Osteoblast (primary cell): ENCODE measurements around the gene AUH. TPM values are rescaled to one million over a fixed set of nuclear protein-coding genes. Genes with fewer than 3 reads are reported as not detected.
A peak's percentile ranks its signal among the peaks of the same experiment; 100 is the strongest.

Experiments
- DNase-seq: peaks from one replicate; pipeline ENCODE4 v3.0.0; 2011; ENCODE audit warnings: low spot score, mixed read lengths; ENCODE audit not compliant: insufficient read length; ENCODE audit errors: missing footprints
- H2AFZ ChIP-seq: 2 replicates; pipeline ENCODE4 v1.6.0; 2011; ENCODE audit warnings: mild to moderate bottlenecking, low read length
- H3K27ac ChIP-seq: 2 replicates; pipeline ENCODE4 v1.5.1; 2011; ENCODE audit warnings: mild to moderate bottlenecking, low read depth, low read length, moderate library complexity
- H3K27me3 ChIP-seq: 2 replicates; pipeline ENCODE4 v1.6.0; 2012; ENCODE audit warnings: mild to moderate bottlenecking, control low read depth, inconsistent platforms, low read length, moderate library complexity; ENCODE audit not compliant: insufficient read depth
- H3K36me3 ChIP-seq: 2 replicates; pipeline ENCODE4 v1.5.1; 2011; ENCODE audit warnings: mild to moderate bottlenecking, low read length, control low read depth, moderate library complexity; ENCODE audit not compliant: insufficient read depth
- H3K4me1 ChIP-seq: 2 replicates; pipeline ENCODE4 v1.5.1; 2011; ENCODE audit warnings: mild to moderate bottlenecking, low read length, control low read depth, moderate library complexity; ENCODE audit not compliant: insufficient read depth
- H3K4me2 ChIP-seq: 2 replicates; pipeline ENCODE4 v1.6.0; 2011; ENCODE audit warnings: mild to moderate bottlenecking, low read length; ENCODE audit not compliant: insufficient read depth
- H3K4me3 ChIP-seq: fragments of 200-600 bp; sonication (generic); 3 replicates; pipeline ENCODE4 v1.5.1; 2012; ENCODE audit warnings: mild to moderate bottlenecking, low read length, inconsistent platforms; ENCODE audit not compliant: insufficient read depth
- H3K79me2 ChIP-seq: 2 replicates; pipeline ENCODE4 v1.6.0; 2012; ENCODE audit warnings: mild to moderate bottlenecking, low read length, control low read depth, inconsistent platforms; ENCODE audit not compliant: insufficient read depth
- H3K9me3 ChIP-seq: 2 replicates; pipeline ENCODE4 v1.5.1; 2011; ENCODE audit warnings: low read depth, low read length, control low read depth
- H4K20me1 ChIP-seq: 2 replicates; pipeline ENCODE4 v1.6.0; 2012; ENCODE audit warnings: mild to moderate bottlenecking, low read length, control low read depth; ENCODE audit not compliant: insufficient read depth
- total RNA-seq: library from RNA; depleted of rRNA; stranded (reverse); fragments of >200 nt; gene quantifications from 2 replicates; pipeline ENCODE4 v1.2.3, GENCODE V29; 2012
- TF ChIP-seq, protein P1 (sequence below): IDR thresholded peaks from 2 replicates; pipeline ENCODE4 v1.5.1; 2011; ENCODE audit warnings: mild to moderate bottlenecking, low read depth, low read length, moderate library complexity; ENCODE audit errors: extremely low read depth

Gene AUH
- total RNA-seq, 1 donor: 17.0 TPM

DNA sequence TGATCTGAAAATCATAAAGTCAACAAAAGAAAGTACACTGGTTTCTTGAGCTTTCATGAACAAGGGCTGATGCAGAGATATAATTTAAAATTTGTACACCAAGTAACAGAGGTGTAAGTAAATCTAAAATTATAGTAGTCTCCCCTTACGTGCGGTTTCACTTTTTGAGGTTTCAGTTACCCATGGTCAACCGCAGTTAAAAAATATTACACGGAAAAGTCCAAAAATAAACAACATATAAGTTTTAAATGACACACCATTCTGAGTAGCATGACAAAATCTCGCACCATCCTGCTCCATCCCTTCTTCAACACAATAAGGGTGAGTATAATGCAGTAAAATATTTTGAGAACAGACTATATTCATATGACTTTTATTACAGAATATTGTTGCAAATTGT is 54.4 kb downstream of the AUH start:
- Histone ChIP-seq H3K4me3 (no peak overlapping the region), H3K4me1 (peaks cover 12% of the 10 kb centered on the region), H3K36me3 (peaks cover 10% of the 10 kb centered on the region), H3K4me2 (no peak overlapping the region), H3K79me2 (no peaks in the 10 kb centered on the region), H3K27ac (no peak overlapping the region), H3K9me3 (no peaks in the 10 kb centered on the region), H4K20me1 (no peaks in the 10 kb centered on the region), H2AFZ (no peak overlapping the region), H3K27me3 (no peaks in the 10 kb centered on the region)
- no peak for DNase-seq
- TF ChIP-seq, protein P1, sequence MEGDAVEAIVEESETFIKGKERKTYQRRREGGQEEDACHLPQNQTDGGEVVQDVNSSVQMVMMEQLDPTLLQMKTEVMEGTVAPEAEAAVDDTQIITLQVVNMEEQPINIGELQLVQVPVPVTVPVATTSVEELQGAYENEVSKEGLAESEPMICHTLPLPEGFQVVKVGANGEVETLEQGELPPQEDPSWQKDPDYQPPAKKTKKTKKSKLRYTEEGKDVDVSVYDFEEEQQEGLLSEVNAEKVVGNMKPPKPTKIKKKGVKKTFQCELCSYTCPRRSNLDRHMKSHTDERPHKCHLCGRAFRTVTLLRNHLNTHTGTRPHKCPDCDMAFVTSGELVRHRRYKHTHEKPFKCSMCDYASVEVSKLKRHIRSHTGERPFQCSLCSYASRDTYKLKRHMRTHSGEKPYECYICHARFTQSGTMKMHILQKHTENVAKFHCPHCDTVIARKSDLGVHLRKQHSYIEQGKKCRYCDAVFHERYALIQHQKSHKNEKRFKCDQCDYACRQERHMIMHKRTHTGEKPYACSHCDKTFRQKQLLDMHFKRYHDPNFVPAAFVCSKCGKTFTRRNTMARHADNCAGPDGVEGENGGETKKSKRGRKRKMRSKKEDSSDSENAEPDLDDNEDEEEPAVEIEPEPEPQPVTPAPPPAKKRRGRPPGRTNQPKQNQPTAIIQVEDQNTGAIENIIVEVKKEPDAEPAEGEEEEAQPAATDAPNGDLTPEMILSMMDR: no peak

DNA sequence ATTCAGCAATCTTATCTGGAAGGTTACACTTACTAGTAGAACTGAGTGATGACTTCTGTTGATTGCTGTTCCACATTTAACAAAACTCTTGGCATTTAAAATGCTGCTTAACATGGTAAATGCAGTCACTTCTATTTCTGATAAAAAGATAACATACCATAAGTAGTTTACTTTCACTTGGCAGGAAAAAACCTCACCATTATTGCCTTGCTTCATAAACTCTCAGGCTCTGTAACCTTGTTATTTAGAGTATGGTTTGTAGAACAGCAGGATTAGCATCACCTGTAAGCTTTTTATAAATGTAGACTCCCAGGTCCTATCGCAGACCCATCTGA is 55.5 kb downstream of the AUH start:
- Histone ChIP-seq H3K27ac (no peak overlapping the region), H2AFZ (no peak overlapping the region), H3K4me3 (no peak overlapping the region), H3K27me3 (no peaks in the 10 kb centered on the region), H3K79me2 (no peaks in the 10 kb centered on the region), H3K36me3 (peaks cover 8% of the 10 kb centered on the region), H4K20me1 (no peaks in the 10 kb centered on the region), H3K9me3 (no peaks in the 10 kb centered on the region), H3K4me1 (peaks cover 16% of the 10 kb centered on the region), H3K4me2 (no peak overlapping the region)
- TF ChIP-seq, protein P1: no peak
- DNase-seq: no peak

DNA sequence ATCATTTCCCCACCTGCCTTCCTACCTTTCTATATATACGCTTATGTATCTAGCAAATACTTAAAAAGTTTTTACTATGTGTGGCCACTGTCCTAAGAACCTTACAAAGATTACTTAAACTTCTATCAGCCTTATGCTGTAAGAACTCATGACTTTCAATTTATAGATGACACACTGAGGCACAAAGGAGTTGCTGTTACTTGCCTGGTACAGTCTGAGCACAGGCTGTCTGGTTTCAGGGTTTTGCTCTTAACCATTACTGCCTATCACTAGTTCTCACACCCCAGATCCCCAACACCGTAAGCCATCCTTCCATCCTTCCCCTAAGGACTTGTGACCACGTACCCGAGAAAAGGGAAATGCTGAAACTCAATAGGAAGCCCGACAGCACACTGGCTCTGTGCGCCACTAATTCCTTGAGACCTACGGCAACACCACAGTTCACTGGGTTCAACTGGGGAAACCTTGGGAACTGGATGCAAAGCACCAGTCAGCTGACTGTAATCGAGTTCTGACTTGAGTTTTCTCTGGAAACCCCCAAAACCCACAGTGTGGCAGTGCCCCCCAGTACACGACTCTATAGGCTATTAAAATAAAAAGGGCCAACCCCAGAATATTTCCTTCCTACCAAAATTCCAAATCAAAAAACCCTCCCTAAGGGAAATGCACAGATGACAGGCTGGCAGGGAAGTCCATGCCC is 56.0 kb downstream of the AUH start:
- H3K4me1 ChIP-seq: peaks cover 19% of the 10 kb centered on the region
- no peaks in the 10 kb centered on the region for H3K27me3 ChIP-seq
- TF ChIP-seq, protein P1: no peak
- no peaks in the 10 kb centered on the region for H3K79me2 ChIP-seq
- H2AFZ ChIP-seq: no peak overlapping the region
- H3K9me3 ChIP-seq: no peaks in the 10 kb centered on the region
- no peaks in the 10 kb centered on the region for H4K20me1 ChIP-seq
- no peak for DNase-seq
- no peak overlapping the region for H3K27ac ChIP-seq
- no peak overlapping the region for H3K4me2 ChIP-seq
- H3K36me3 ChIP-seq: peaks cover 8% of the 10 kb centered on the region
- no peak overlapping the region for H3K4me3 ChIP-seq

DNA sequence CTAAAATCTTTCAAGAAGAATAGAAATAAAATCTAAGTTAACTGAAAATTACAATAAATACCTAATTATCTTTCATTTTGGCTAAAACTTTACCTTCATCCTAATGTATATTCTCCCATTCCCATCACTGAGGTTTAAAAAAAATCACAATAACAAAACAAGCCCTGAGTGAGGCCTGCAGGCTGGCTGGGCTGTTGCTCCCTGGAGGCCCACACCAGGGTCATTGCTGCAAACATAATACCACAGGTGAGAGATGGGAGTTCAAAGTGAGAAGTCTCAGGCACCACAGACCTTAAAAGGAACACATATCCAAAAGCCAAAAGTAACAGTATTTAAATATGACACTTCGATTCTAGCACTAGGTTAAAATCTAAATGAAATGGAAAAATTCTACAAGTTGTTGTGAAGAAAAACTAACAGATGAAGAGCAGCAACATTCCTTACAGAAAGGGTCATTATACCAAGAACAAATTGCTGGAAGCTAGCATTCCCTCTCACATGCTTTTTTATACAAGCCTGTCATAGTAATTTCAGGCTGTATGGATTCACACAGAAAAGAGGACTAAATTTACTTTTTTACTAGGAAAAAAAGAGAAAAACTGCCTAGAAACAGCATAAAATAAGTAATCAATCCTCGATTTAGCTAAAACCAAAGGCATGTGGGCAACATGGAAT is 57.8 kb downstream of the AUH start:
- Histone ChIP-seq H2AFZ (no peak overlapping the region), H3K4me3 (no peak overlapping the region), H4K20me1 (no peaks in the 10 kb centered on the region), H3K4me1 (peaks cover 19% of the 10 kb centered on the region), H3K36me3 (no peaks in the 10 kb centered on the region), H3K9me3 (no peaks in the 10 kb centered on the region), H3K27ac (peak overlapping the region; percentile 44), H3K4me2 (no peak overlapping the region), H3K79me2 (no peaks in the 10 kb centered on the region), H3K27me3 (no peaks in the 10 kb centered on the region)
- TF ChIP-seq, protein P1: no peak
- DNase-seq: no peak
